Measurements from ENCODE around the gene ARHGEF7.

Gene ARHGEF7

DNA sequence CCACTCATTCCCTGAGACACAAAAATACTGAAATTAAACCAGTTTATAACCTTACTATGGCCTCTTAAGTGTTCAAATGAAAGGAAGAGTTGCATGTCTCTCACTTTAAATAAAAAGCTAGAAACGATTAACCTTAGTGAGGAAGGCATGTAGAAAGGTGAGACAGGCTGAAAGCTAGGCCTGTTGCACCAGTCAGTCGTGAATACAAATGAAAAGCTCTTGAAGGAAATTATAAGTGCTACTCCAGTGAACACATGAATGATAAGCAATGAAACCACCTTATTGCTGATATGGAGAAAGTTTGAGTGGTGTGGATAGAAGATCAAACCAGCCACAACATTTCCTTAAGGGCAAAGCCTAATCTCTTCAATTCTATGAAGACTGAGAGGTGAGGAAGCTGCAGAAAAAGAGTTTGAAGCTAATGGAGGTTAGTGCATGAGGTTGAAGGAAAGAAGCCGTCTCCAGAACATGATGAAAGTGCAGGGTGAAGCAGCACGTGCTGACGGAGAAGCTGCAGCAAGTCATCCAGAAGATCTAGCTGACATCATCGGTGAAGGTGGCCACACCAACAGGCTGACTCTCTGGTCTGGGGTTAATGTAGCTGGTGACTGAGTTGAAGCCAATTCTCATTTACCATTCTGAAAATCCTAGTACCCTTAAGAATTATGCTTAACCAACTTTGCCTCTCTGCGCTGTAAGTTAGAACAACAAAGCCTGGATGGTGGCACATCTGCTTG, 110.9 kb downstream of the ARHGEF7 start:
- TF ChIP-seq, protein P1, sequence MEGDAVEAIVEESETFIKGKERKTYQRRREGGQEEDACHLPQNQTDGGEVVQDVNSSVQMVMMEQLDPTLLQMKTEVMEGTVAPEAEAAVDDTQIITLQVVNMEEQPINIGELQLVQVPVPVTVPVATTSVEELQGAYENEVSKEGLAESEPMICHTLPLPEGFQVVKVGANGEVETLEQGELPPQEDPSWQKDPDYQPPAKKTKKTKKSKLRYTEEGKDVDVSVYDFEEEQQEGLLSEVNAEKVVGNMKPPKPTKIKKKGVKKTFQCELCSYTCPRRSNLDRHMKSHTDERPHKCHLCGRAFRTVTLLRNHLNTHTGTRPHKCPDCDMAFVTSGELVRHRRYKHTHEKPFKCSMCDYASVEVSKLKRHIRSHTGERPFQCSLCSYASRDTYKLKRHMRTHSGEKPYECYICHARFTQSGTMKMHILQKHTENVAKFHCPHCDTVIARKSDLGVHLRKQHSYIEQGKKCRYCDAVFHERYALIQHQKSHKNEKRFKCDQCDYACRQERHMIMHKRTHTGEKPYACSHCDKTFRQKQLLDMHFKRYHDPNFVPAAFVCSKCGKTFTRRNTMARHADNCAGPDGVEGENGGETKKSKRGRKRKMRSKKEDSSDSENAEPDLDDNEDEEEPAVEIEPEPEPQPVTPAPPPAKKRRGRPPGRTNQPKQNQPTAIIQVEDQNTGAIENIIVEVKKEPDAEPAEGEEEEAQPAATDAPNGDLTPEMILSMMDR (IDR thresholded peaks at IDR 0.05; ENCODE audit: control insufficient read depth, extremely low read depth, insufficient read depth), result no peak
- H3K4me3 ChIP-seq (ENCODE audit: low read depth, low read length), result no peak overlapping the region
- DNase-seq (ENCODE audit: low read depth), result no peak

DNA sequence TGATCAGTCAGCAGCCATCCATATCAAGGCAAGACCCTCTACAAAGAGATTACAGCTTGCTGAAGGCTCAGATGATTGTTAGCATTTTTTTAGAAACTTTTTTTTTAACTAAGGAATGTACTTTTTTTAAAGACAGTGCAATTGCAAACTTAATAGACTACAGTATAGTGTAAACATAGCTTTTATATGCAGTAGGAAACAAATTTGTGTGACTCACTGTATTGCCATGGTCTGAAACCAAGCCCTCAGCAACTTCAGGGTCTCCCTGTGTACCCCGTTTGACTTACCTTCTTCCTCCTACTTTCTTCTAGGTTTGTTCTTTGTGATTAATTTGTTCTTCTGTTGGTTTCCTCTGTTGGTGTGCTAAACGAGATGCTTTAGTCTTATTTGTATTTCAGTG, 112.3 kb downstream of the ARHGEF7 start:
- no peak overlapping the region for H3K4me3 ChIP-seq (ENCODE audit: low read depth, low read length)
- TF ChIP-seq, protein P1 (IDR thresholded peaks at IDR 0.05; ENCODE audit: control insufficient read depth, extremely low read depth, insufficient read depth), result no peak
- no peak for DNase-seq (ENCODE audit: low read depth)

DNA sequence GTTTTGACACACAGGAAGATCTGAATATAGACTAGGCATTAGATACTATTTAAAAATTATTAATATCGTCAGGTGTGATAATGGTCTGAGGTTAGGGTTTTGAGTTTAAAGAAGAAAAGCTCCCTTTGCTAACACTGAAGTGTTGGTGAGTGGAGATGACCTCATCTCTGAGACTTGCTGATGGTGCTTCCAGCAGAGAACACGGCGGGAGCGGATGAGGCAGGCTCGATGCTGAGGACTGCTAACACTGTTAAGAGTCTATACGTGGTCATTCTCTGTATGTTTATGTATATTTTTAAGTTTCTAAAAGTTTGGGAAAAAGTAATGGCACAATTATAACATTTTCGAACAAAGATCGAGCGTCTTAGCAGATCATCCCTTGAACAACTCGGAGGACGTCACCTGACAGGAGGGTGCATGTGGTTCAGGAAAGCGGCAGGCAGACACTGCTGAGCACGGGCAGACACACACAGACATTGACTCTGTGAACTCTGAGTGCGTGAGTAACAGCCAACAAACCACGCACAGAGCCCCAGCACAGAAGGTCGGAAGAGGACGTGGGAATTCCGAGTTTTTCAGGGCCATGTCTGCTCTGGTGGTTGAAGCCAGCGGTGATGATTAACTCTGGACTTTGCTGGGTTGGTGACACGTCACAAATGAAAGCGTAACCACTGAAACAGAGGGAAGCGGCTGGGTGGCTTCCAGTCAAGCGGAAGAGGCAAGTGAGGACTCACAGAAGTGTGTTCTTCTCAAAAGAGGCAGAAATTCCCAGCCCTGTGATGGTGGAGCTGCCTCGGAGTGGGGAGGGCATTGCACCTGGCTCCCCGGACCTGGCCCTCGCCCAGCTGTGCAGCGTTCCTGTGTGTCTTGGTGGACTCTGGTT, 113.4 kb downstream of the ARHGEF7 start:
- TF ChIP-seq, protein P1 (IDR thresholded peaks at IDR 0.05; ENCODE audit: control insufficient read depth, extremely low read depth, insufficient read depth), result no peak

DNA sequence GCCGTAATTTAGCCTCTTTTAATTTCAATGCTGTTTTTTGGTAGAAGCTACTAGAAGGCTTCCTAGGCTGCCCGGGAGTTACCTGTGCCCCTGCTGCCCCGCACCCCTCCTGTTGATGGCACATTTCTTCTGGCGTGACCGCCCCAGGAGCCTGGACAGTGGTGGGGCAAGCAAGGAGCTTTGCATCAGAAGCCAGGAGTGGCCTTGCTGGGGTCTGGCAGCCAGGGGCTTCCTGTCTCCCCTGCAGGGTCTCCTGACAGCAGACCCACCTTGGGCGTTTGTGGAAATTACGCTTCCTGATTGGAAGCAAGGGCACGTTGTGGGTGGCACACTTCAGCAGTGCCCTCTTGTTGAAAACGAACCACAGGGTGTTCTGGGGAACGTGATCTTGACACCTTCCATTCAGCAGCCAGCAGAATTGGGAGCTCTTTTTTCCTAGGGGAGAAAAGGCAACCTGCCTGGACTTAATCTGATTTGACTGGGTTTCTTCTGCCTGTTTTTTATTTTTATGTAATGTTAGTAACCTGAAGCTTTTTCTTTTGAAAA, 115.3 kb downstream of the ARHGEF7 start:
- H3K4me3 ChIP-seq (ENCODE audit: low read depth, low read length), result no peak overlapping the region
- TF ChIP-seq, protein P1 (IDR thresholded peaks at IDR 0.05; ENCODE audit: control insufficient read depth, extremely low read depth, insufficient read depth), result no peak
- no peak for DNase-seq (ENCODE audit: low read depth)

More for the DNA sequence above, 113.4 kb downstream of the ARHGEF7 start:
- H3K4me3 ChIP-seq (ENCODE audit: low read depth, low read length), result no peak overlapping the region
- DNase-seq (ENCODE audit: low read depth), result no peak

DNA sequence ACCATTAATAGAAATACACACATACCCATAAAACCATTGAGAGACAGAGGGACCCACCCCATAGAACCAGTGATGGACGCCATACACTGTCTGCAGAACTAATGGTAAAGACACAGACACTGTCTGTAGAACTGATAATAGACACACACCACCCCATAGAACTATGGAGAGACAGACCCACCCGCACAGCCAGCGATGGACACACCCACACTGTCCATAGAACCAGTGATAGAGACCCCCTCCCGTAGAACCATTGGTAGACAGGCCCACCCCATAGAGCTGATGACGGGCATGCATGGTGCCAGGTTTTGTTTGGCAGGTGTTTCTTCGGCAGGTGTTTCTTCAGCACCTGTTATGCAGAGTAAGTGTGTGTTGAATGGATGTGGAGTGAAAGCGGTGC, 117.1 kb downstream of the ARHGEF7 start:
- no peak for DNase-seq (ENCODE audit: low read depth)
- no peak overlapping the region for H3K4me3 ChIP-seq (ENCODE audit: low read depth, low read length)
- TF ChIP-seq, protein P1 (IDR thresholded peaks at IDR 0.05; ENCODE audit: control insufficient read depth, extremely low read depth, insufficient read depth), result no peak

DNA sequence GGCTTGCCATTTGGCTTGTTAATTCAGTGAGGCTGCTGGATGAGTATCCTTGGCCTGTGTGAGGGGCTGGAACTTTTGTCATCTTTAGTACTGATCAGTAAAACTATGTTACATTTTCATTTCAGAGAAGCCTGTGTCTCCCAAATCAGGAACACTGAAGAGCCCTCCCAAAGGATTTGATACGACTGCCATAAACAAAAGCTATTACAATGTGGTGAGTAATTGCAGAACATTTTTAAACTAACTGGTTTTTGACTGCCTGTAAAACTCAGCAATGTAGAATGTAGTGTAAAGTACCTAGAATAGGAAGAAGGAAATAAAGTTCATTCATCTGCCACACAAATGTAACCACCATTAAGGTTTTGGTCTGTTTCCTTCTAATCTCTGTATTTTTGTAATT, 118.0 kb downstream of the ARHGEF7 start:
- TF ChIP-seq, protein P1 (IDR thresholded peaks at IDR 0.05; ENCODE audit: control insufficient read depth, extremely low read depth, insufficient read depth), result no peak
- no peak overlapping the region for H3K4me3 ChIP-seq (ENCODE audit: low read depth, low read length)
- no peak for DNase-seq (ENCODE audit: low read depth)

All from LNCaP clone FGC (cell line).